HepG2 (cell line): ENCODE data around the gene MRPL20. TPM values are rescaled to one million over a fixed set of nuclear protein-coding genes. Genes with fewer than 3 reads are reported as not detected.
A peak's percentile ranks its signal among the peaks of the same experiment; 100 is the strongest.

ENCODE experiments used
- AKNA ChIP-seq: sonication (generic); formaldehyde crosslinking; IDR thresholded peaks from 2 replicates; pipeline ENCODE4 v1.4.0; 2020; ENCODE audit warnings: missing genetic modification reagents, borderline replicate concordance
- ATF7 ChIP-seq, 2 experiments: fragments of 450-650 bp in 1 of 2; sonication (generic) in 1 of 2; formaldehyde crosslinking in 1 of 2; IDR thresholded peaks; 2 replicates each; pipeline versions ENCODE4 v1.4.0 to v1.6.1; 2016 to 2020; ENCODE audit warnings: antibody characterized with exemption in 1 of 2, mild to moderate bottlenecking in 1 of 2, missing genetic modification reagents in 1 of 2
- CHD2 ChIP-seq: IDR thresholded peaks from 2 replicates; pipeline ENCODE4 v1.6.1; 2011; ENCODE audit warnings: low read depth, low read length, improper control_type of control experiment
- GTF2F1 ChIP-seq: fragments of 150-350 bp; IDR thresholded peaks from 2 replicates; pipeline ENCODE4 v1.6.1; 2014; ENCODE audit warnings: low read length
- ISL2 ChIP-seq: sonication (generic); formaldehyde crosslinking; IDR thresholded peaks from 2 replicates; pipeline ENCODE4 v1.5.0; 2020; ENCODE audit warnings: missing genetic modification reagents
- SMARCC2 ChIP-seq: fragments of 450-650 bp; IDR thresholded peaks from 2 replicates; pipeline ENCODE4 v1.6.1; 2017; ENCODE audit warnings: antibody characterized with exemption, mild to moderate bottlenecking
- SOX13 ChIP-seq, 3 experiments: fragments of 450-650 bp in 1 of 3; sonication (generic) in 1 of 3; formaldehyde crosslinking in 1 of 3; IDR thresholded peaks in 2 of 3; conservative IDR thresholded peaks in 1 of 3; 2 replicates each; pipeline versions ENCODE4 v1.5.0 to v1.6.1; 2016 to 2020; ENCODE audit warnings: antibody characterized with exemption in 1 of 3, mild to moderate bottlenecking in 1 of 3, missing compliant biosample characterization in 1 of 3, missing genetic modification reagents in 1 of 3, moderate library complexity in 1 of 3
- TMF1 ChIP-seq: sonication (generic); formaldehyde crosslinking; IDR thresholded peaks from 2 replicates; pipeline ENCODE4 v1.8.1; 2022; ENCODE audit warnings: low read depth, missing genetic modification reagents
- ZBTB1 ChIP-seq: sonication (generic); formaldehyde crosslinking; IDR thresholded peaks from 2 replicates; pipeline ENCODE4 v1.4.0; 2020; ENCODE audit warnings: missing genetic modification reagents, borderline replicate concordance
- ZFP90 ChIP-seq: sonication (generic); formaldehyde crosslinking; IDR thresholded peaks from 2 replicates; pipeline ENCODE4 v1.8.0; 2022; ENCODE audit warnings: missing genetic modification reagents, mild to moderate bottlenecking, inconsistent platforms, borderline replicate concordance
- ZNF326 ChIP-seq: sonication (generic); formaldehyde crosslinking; IDR thresholded peaks from 2 replicates; pipeline ENCODE4 v1.4.0; 2020; ENCODE audit warnings: missing genetic modification reagents, borderline replicate concordance
- ZNF331 ChIP-seq: sonication (generic); formaldehyde crosslinking; IDR thresholded peaks from 2 replicates; pipeline ENCODE4 v1.4.0; 2020; ENCODE audit warnings: missing genetic modification reagents
- ZNF383 ChIP-seq: sonication (generic); formaldehyde crosslinking; IDR thresholded peaks from 2 replicates; pipeline ENCODE4 v1.4.0; 2020; ENCODE audit warnings: missing genetic modification reagents, mild to moderate bottlenecking, borderline replicate concordance
- ZNF512 ChIP-seq: sonication (generic); formaldehyde crosslinking; IDR thresholded peaks from 2 replicates; pipeline ENCODE4 v1.4.0; 2020; ENCODE audit warnings: mild to moderate bottlenecking, missing genetic modification reagents
- ZNF577 ChIP-seq: sonication (generic); formaldehyde crosslinking; IDR thresholded peaks from 2 replicates; pipeline ENCODE4 v1.4.0; 2020; ENCODE audit warnings: mild to moderate bottlenecking, low read depth, missing genetic modification reagents, borderline replicate concordance
- ZNF691 ChIP-seq: sonication (generic); formaldehyde crosslinking; IDR thresholded peaks from 2 replicates; pipeline ENCODE4 v1.4.0; 2020; ENCODE audit warnings: missing genetic modification reagents, low read depth, mild to moderate bottlenecking, borderline replicate concordance
- ZNF7 ChIP-seq: IDR thresholded peaks from 2 replicates; pipeline ENCODE4 v1.6.1; 2016; ENCODE audit warnings: missing biosample characterization, missing genetic modification reagents
- ZNF749 ChIP-seq: sonication (generic); formaldehyde crosslinking; IDR thresholded peaks from 2 replicates; pipeline ENCODE4 v1.8.0; 2022; ENCODE audit warnings: mild to moderate bottlenecking, missing genetic modification reagents, moderate library complexity, borderline replicate concordance
- ZSCAN30 ChIP-seq: sonication (generic); formaldehyde crosslinking; IDR thresholded peaks from 2 replicates; pipeline ENCODE4 v1.5.0; 2020; ENCODE audit warnings: mild to moderate bottlenecking, missing genetic modification reagents
- polyA plus RNA-seq, 8 experiments: library from polyadenylated mRNA; depleted of rRNA in 3 of 8; stranded (reverse) in 7 of 8; unstranded in 1 of 8; fragments of >200 nt; fragmentation: Illumina TruSeq in 4 of 8; extraction: Trizol in 4 of 8; gene quantifications; 2 replicates each; pipeline versions ENCODE4 v1.2.1 to v1.2.3, GENCODE V29; 2011 to 2016; ENCODE audit warnings: low read depth in 4 of 8, missing spikeins in 1 of 8, mixed read lengths in 1 of 8; ENCODE audit not compliant: insufficient read depth in 1 of 8
- total RNA-seq, 5 experiments: library from RNA; depleted of rRNA; stranded (reverse); fragments of >200 nt; fragmentation: Illumina TruSeq; extraction: Trizol; gene quantifications; 2 replicates each; pipeline ENCODE4 v1.2.3, GENCODE V29; 2016; ENCODE audit warnings: low read depth in 1 of 5
- TF ChIP-seq, protein P1 (sequence below): sonication (generic); formaldehyde crosslinking; IDR thresholded peaks from 2 replicates; pipeline ENCODE4 v1.4.0; 2020; ENCODE audit warnings: missing genetic modification reagents

MRPL20 gene
- total and polyA plus RNA-seq, 2 of the 13 experiments (the other 11 are each of a cell fraction or from before 2014, with no cell fraction given) = 59.2 to 127 TPM

- TF ChIP-seq ISL2 (CRISPR knock-in tag) (peak; percentile 24; the same call in 1 of the 2 replicates), CHD2 (no peak), SOX13 (IDR thresholded peaks at IDR 0.05) (no peak), SOX13 (CRISPR knock-in tag; conservative IDR thresholded peaks at IDR 0.05 in 1 of 2, IDR thresholded peaks at IDR 0.05 in 1 of 2) (peak in 1 of 2 experiments; percentile 55; a peak in 1 of 4 replicates), GTF2F1 (no peak), ZNF383 (no peak), ZNF749 (CRISPR knock-in tag) (no peak), ZNF331 (CRISPR knock-in tag) (peak; percentile 62), ZNF691 (CRISPR knock-in tag) (peak; percentile 58; the same call in 1 of the 2 replicates), ATF7 (IDR thresholded peaks at IDR 0.05) (no peak), ATF7 (CRISPR knock-in tag; IDR thresholded peaks at IDR 0.05) (no peak), TMF1 (CRISPR knock-in tag) (no peak), ZFP90 (CRISPR knock-in tag) (no peak; the same call in 1 of the 2 replicates), ZNF577 (no peak), AKNA (no peak), ZNF512 (CRISPR knock-in tag) (no peak), ZSCAN30 (0 out of 2 replicates have a peak, but pooled peaks have one; percentile 58), ZBTB1 (CRISPR knock-in tag) (no peak), ZNF7 (CRISPR knock-in tag) (no peak), SMARCC2 (no peak), ZNF326 (no peak)
- TF ChIP-seq, protein P1, sequence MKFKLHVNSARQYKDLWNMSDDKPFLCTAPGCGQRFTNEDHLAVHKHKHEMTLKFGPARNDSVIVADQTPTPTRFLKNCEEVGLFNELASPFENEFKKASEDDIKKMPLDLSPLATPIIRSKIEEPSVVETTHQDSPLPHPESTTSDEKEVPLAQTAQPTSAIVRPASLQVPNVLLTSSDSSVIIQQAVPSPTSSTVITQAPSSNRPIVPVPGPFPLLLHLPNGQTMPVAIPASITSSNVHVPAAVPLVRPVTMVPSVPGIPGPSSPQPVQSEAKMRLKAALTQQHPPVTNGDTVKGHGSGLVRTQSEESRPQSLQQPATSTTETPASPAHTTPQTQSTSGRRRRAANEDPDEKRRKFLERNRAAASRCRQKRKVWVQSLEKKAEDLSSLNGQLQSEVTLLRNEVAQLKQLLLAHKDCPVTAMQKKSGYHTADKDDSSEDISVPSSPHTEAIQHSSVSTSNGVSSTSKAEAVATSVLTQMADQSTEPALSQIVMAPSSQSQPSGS (CRISPR knock-in tag) = 0 out of 2 replicates have a peak, but pooled peaks have one; percentile 38
Observed at GRCh38 chr1:1421147-1421906, 14.2 kb upstream of the MRPL20 start, which contains the start of gene ANKRD65 (continued).
